ENCODE measurements around the gene SYNE3. TPM values are rescaled to one million over a fixed set of nuclear protein-coding genes. Genes with fewer than 3 reads are reported as not detected.
A peak's percentile ranks its signal among the peaks of the same experiment; 100 is the strongest.

SYNE3 gene
- total RNA-seq, 1 donor from 2014 or later = 1.9 TPM

- no peak for ATAC-seq
Observed at GRCh38 chr14:95488376-95489213, 27.9 kb downstream of the SYNE3 start.

GRCh38 chr14:95487669-95488084 lies 28.8 kb downstream of the SYNE3 start:
- no peak for ATAC-seq

- ATAC-seq = no peak
Observed at GRCh38 chr14:95486875-95487668, 29.4 kb downstream of the SYNE3 start.

- no peak for ATAC-seq
Observed at GRCh38 chr14:95485222-95485819, 31.1 kb downstream of the SYNE3 start.

- no peak for ATAC-seq
Observed at GRCh38 chr14:95484296-95484695, 32.2 kb downstream of the SYNE3 start.

GRCh38 chr14:95483309-95484165 lies 32.9 kb downstream of the SYNE3 start:
- ATAC-seq = peak; percentile 77

GRCh38 chr14:95482627-95483308 lies 33.7 kb downstream of the SYNE3 start:
- peak; percentile 57 for ATAC-seq

- ATAC-seq = no peak
Observed at GRCh38 chr14:95481391-95482022, 34.9 kb downstream of the SYNE3 start.

- ATAC-seq = no peak
Observed at GRCh38 chr14:95480887-95481226, 35.6 kb downstream of the SYNE3 start.

- peak; percentile 42 for ATAC-seq
Observed at GRCh38 chr14:95480109-95480886, 36.2 kb downstream of the SYNE3 start.

- no peak for ATAC-seq
Observed at GRCh38 chr14:95479494-95479893, 37.0 kb downstream of the SYNE3 start.

- no peak for ATAC-seq
Observed at GRCh38 chr14:95478818-95479217, 37.6 kb downstream of the SYNE3 start.

- no peak for ATAC-seq
Observed at GRCh38 chr14:95478309-95478708, 38.1 kb downstream of the SYNE3 start.

GRCh38 chr14:95477411-95478269 lies 38.8 kb downstream of the SYNE3 start:
- ATAC-seq = no peak

GRCh38 chr14:95476747-95477146 lies 39.7 kb downstream of the SYNE3 start:
- ATAC-seq = no peak

GRCh38 chr14:95475540-95476240 lies 40.8 kb downstream of the SYNE3 start:
- ATAC-seq = no peak

GRCh38 chr14:95474941-95475340 lies 41.5 kb downstream of the SYNE3 start:
- no peak for ATAC-seq

GRCh38 chr14:95474486-95474885 lies 42.0 kb downstream of the SYNE3 start:
- no peak for ATAC-seq

- no peak for ATAC-seq
Observed at GRCh38 chr14:95472819-95473251, 43.6 kb downstream of the SYNE3 start.
